Measurements from ENCODE around the gene CFAP57. TPM values are rescaled to one million over a fixed set of nuclear protein-coding genes. Genes with fewer than 3 reads are reported as not detected.

The CFAP57 gene
- total and polyA plus RNA-seq, 12 donors = 0.09 to 0.35 (median 0.16) TPM; not detected in 5

DNA sequence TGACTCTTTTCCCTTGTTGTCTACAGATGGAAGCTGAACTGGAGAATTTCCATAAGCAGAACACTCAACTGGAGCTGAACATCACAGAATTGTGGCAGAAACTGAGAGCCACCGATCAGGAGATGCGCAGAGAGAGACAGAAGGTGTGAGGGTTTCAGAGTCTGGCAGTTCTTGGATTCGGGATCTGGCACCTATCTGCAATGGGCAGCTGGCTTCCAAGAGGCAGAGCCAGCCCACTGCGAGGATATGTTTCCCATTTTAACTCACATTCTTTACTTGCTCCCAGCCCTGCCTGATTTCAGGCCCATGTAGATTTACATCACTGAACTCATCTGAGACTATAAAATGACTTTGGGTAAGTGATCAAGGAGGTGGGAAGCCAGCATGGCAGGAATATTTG, 60.4 kb downstream of the CFAP57 start:
- Histone ChIP-seq H3K9me3 (no peaks in the 10 kb centered on the region), H3K27me3 (no peaks in the 10 kb centered on the region), H3K27ac (peak overlapping the region in 2 of 10 donors; percentile 42 to 52), H3K4me3 (no peak overlapping the region), H3K4me1 (peaks cover 0 to 40% (median 11%) of the 10 kb centered on the region in 9 donors), H3K36me3 (no peaks in the 10 kb centered on the region)
- TF ChIP-seq, protein P1, sequence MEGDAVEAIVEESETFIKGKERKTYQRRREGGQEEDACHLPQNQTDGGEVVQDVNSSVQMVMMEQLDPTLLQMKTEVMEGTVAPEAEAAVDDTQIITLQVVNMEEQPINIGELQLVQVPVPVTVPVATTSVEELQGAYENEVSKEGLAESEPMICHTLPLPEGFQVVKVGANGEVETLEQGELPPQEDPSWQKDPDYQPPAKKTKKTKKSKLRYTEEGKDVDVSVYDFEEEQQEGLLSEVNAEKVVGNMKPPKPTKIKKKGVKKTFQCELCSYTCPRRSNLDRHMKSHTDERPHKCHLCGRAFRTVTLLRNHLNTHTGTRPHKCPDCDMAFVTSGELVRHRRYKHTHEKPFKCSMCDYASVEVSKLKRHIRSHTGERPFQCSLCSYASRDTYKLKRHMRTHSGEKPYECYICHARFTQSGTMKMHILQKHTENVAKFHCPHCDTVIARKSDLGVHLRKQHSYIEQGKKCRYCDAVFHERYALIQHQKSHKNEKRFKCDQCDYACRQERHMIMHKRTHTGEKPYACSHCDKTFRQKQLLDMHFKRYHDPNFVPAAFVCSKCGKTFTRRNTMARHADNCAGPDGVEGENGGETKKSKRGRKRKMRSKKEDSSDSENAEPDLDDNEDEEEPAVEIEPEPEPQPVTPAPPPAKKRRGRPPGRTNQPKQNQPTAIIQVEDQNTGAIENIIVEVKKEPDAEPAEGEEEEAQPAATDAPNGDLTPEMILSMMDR (IDR thresholded peaks at IDR 0.05) = no peak
- DNase-seq = no peak
- 59 to 73% methylated on average over 4 of the region's 4 CpGs for WGBS, 2 donors
- intact Hi-C loops (cut with DNase I) = loop anchor here in 4 of 10 donors (10.0 kb wide), 3 partner anchors 142 to 292 kb away; partner anchors contain the start of genes MED8 (in 2 of the 4) and SZT2 (in 2 of the 4)
- no peak for ATAC-seq

DNA sequence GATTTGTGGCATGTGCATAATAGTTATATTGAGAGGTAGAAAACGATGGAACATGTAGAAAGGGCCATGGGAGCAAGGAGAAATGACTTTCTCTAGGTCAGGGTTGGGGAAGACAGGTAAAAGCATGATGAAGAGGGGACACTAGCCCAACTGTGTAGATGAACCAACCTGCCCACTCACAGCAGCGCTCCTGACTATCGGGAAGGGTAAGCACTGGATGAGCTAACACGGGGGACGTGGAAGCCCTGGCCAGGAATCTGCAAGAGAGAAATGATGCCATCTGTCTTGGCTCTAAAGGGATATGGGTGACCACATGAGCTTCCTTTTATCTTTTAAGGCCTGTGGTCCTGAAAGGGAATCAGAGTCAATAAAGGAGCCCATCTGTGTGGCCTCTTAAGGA, 61.5 kb downstream of the CFAP57 start:
- TF ChIP-seq, protein P1 (IDR thresholded peaks at IDR 0.05) = no peak
- Histone ChIP-seq H3K27ac (no peak overlapping the region), H3K36me3 (no peaks in the 10 kb centered on the region), H3K27me3 (no peaks in the 10 kb centered on the region), H3K4me1 (peaks cover 4 to 46% (median 18%) of the 10 kb centered on the region in 9 donors), H3K9me3 (no peaks in the 10 kb centered on the region), H3K4me3 (no peak overlapping the region)
- intact Hi-C loops (cut with DNase I) = loop anchor here in 4 of 10 donors (10.0 kb wide), 3 partner anchors 141 to 291 kb away; partner anchors contain the start of genes MED8 (in 2 of the 4) and SZT2 (in 2 of the 4)
- 91 to 95% methylated on average over 5 of the region's 5 CpGs for WGBS, 2 donors
- DNase-seq (no peak), ATAC-seq (no peak)

DNA sequence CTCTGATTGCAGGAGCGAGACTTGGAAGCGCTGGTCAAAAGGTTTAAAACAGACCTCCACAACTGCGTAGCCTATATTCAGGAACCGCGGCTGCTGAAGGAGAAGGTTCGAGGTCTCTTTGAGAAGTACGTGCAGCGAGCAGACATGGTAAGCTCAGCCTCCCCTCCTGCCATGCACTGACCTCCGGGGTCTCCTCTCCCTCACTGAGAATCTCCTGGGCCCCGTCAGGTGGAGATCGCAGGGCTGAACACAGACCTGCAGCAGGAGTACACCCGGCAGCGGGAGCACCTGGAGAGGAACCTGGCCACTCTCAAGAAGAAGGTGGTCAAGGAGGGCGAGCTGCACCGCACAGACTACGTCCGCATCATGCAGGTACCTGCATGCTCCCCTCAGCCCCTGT, 62.1 kb downstream of the CFAP57 start:
- Histone ChIP-seq H3K9me3 (no peaks in the 10 kb centered on the region), H3K27ac (peak overlapping the region in 2 of 10 donors; percentile 59 to 72), H3K4me3 (no peak overlapping the region), H3K4me1 (peaks cover 4 to 52% (median 21%) of the 10 kb centered on the region in 9 donors), H3K36me3 (no peaks in the 10 kb centered on the region), H3K27me3 (no peaks in the 10 kb centered on the region)
- ATAC-seq = no peak
- TF ChIP-seq, protein P1 (IDR thresholded peaks at IDR 0.05) = no peak
- intact Hi-C loops (cut with DNase I) = loop anchor here in 4 of 10 donors (10.0 kb wide), 3 partner anchors 141 to 291 kb away; partner anchors contain the start of genes MED8 (in 2 of the 4) and SZT2 (in 2 of the 4)
- WGBS, 2 donors = 95 to 97% methylated on average over 17 of the region's 17 CpGs
- no peak for DNase-seq

DNA sequence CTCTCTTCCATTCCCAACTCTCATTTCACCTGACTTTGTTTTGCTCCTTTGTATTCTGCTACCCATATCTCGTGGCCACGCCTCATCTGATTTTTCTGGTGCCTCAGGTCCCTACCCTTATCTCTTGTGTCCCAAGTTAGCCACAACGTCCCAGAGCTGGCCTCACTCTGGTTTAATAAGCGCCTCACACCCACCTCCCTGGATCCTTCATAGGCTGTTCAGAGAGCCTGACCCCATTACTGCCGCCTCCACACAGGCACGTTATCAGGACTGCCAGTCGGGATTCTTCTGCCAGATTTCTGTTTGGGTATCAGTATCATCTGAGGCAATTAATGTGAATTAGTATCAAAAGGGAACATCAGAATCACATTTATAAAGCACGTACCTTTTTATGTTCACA, 62.9 kb downstream of the CFAP57 start:
- TF ChIP-seq, protein P1 (IDR thresholded peaks at IDR 0.05) = no peak
- H3K36me3 ChIP-seq = no peaks in the 10 kb centered on the region
- no peaks in the 10 kb centered on the region for H3K9me3 ChIP-seq
- H3K27ac ChIP-seq = peak overlapping the region in 9 of 10 donors; percentile 39 to 72 (median 54)
- no peak for DNase-seq
- H3K27me3 ChIP-seq = no peaks in the 10 kb centered on the region
- peak in 1 of 8 donors; percentile 32 for ATAC-seq
- peaks cover 4 to 52% (median 27%) of the 10 kb centered on the region in 9 donors for H3K4me1 ChIP-seq
- H3K4me3 ChIP-seq = no peak overlapping the region
- intact Hi-C loops (cut with DNase I) = loop anchor here in 9 of 10 donors (5.0 to 10.0 kb wide), 11 partner anchors 62 to 290 kb away; partner anchors contain the start of genes ELOVL1 (in 3 of the 9), CDC20 (in 2 of the 9), MED8 (in 2 of the 9) and SZT2 (in 2 of the 9)
- WGBS, 2 donors = 63 to 69% methylated on average over 8 of the region's 8 CpGs
